A673 (cell line): ENCODE data around the gene FOXB2.

ENCODE experiments used
- EZH2 ChIP-seq: fragments of 200-600 bp; sonication (generic); IDR thresholded peaks from 2 replicates; pipeline ENCODE4 v1.6.1; 2017; ENCODE audit warnings: borderline replicate concordance, low read depth, mild to moderate bottlenecking, mixed read lengths, antibody characterized with exemption, low read length; ENCODE audit not compliant: poor library complexity, severe bottlenecking
- TF ChIP-seq, protein P1 (sequence below): fragments of 300-800, 200-600 bp; sonication (generic); conservative IDR thresholded peaks from 2 replicates; pipeline ENCODE4 v1.5.1; 2017; ENCODE audit warnings: low read depth, mild to moderate bottlenecking, antibody characterized with exemption, low read length, moderate library complexity, mixed read lengths

DNA sequence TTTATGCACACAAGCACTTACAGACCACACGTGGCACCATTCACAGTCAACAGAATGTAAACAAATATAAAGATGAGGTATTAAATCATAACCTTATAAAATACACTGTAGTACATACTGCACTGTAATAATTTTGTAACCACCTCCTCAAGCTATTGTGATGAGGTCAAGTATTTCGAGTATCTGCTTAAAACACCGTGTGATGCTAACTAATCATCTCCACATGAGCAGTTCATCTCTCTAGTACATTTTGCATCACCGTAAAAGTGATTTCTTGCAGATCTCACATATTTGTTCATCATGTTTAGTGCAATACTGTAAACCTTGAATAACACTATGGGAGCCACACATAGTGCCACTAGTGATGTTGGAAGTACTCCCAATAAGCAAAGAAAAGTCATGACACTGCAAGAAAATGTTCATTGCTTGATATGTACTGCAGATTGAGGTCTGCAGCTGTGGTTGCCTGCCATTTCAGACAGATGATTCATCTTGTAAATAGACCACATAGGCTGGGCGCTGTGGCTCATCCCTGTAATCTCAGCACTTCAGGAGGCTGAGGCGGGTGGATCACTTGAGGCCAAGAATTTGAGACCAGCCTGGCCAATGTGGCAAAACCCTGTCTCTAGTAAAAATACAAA lies 44.3 kb downstream of the FOXB2 start:
- TF ChIP-seq, protein P1, sequence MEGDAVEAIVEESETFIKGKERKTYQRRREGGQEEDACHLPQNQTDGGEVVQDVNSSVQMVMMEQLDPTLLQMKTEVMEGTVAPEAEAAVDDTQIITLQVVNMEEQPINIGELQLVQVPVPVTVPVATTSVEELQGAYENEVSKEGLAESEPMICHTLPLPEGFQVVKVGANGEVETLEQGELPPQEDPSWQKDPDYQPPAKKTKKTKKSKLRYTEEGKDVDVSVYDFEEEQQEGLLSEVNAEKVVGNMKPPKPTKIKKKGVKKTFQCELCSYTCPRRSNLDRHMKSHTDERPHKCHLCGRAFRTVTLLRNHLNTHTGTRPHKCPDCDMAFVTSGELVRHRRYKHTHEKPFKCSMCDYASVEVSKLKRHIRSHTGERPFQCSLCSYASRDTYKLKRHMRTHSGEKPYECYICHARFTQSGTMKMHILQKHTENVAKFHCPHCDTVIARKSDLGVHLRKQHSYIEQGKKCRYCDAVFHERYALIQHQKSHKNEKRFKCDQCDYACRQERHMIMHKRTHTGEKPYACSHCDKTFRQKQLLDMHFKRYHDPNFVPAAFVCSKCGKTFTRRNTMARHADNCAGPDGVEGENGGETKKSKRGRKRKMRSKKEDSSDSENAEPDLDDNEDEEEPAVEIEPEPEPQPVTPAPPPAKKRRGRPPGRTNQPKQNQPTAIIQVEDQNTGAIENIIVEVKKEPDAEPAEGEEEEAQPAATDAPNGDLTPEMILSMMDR: no peak
- no peak for TF ChIP-seq EZH2
